NCI-H526 (cell line): ENCODE data around the gene KLF16.

Experiments used
- DNase-seq, 2 experiments: peaks; one replicate each; lab custom pipeline; 2025; lab: John Stamatoyannopoulos, UW

Gene KLF16

DNA sequence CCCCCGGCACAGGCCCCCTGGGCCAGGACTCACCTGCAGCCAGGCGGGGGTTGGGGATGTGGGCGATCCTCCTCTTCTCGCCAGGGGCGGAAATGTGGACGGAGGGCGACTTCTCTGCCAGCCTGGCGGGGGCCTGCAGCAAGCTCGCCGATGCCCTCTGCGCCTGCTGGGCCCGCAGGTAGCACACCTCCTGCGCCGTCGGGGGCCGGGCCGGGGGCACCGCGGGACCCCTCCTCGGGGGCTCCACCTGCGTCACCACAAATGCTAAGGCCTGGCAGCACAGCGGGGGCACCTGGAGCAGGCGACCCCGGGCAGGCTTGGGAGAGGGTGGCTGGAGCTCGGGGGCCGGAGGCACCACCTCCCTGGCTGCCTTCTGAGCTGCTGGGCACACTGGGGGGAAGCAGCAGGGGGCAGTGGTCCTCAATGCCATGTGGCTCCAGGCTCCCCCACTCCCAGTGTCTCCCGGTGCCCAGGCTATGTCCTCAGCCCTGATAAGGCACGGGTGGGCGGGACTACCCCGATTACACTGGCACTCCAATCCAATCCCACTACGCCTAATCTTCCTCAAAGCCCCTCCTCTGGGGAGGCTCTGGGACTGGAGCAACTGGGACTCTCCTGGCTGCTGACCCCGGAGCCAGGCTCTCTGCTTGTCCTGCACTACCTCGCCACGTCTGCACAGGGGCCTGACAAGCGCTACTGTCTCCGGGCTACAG, 39.7 kb downstream of the KLF16 start:
- no peak for DNase-seq

DNA sequence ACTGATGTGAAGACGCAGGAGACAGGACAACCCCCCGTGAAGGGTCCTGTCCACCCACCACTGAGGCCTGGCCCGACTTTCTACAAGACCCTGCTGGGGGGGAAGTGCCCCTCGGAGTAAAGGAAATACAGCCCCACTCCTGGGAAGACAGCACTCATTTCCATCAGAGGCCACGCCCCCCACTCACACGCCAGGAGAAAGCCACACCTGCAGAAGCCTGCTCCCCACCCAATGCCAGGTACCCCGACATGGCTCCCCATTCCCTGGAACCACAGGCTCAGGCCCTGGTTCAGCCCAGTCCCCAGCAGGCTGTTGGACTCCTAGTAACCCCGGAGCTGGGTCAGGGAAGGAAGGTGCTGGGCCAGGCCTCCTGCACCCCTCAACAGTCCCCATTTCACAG, 40.4 kb downstream of the KLF16 start:
- no peak for DNase-seq

DNA sequence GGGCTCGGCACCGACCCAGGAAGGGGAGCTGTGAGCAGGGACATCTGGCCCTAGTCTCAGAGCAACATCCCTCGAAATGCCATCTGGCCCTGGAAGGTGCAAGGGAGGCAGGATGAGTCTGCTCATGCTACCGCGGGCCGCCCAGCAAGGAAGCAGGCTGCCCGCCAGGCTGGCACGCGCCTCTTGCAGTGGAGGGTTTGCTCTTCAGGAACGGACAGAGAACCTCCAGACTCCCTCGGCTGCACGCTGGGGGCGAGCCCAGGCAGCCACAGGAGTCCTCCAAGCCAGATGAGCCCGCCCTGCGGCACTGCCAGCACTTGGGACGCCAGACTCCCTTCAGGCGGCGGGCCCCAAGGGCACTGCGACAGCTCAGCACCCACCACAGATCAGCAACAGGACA, 41.2 kb downstream of the KLF16 start:
- DNase-seq: no peak

DNA sequence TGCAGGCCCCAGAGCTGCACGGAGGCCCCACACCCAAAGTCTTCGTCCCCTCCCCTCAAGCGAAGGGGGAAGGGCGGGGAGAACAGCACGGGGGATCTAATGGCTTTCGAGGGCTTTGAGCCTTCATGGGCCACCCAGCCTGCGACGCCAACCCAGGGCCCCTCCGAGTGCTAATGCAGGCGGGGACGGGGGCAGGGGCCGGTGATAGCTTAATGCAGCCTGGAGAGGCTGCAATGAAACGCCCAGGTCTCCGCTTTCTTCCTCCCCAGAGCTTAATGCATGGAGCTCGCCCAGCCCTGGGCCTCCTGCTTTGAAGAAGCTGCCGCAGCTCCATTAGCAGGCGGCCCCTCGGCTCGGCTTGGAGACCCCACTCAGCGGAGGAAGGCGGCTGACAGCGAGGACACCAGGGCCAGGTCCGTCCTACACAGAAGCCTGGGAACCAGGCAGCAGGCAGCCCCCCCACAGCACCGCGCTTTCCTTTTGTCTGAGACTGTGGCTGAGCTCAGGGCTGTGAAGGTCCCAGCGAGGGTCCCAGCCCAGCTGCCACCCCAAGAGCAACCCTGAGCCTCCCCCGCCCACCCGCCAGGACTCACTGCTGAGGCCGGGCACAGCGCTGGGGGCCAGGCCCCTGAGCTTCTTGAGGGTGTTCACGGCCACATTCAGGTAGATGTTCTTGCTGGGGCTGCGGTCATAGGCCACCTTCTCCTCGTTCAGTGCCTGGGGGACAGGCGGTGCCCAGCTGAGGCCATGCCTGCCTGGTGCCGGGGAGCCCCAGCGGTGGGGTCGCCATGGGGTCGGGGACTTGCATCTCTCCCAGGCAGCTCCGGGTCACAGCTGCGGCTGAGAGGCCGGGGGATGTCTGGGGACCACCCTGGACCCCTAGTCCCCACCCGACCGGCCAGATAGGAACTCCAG, 43.8 kb downstream of the KLF16 start:
- no peak for DNase-seq

DNA sequence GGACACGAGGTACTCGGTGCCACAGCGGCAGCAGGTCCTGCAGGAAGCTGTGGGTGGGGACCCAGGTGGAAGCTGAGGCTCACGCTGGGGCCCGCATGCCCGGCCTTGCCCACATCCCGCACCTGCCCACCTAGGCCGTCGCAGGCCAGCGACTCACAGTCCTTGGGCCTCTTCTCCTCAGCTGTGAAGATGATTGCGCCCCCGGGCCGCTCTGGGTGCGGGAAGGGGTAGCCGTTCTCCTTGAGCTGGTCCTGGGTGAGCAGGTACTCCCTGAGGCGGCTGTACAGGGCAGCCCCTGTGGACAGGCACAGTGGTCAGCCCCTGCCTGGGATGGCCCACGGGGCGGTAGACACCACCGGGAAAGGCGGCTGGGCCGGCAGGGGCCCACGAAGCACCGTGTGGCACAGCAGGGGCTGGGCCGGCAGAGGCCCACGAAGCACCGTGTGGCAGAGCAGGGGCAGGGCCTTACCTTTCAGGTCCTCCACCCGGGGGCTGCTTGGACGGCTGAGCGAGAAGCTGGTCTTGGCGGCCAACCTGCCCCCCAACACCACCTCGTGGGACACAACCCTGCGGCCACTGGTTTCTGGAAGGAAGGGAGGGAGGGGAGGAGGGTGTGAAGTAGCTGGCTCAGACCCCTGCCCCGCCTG, 44.7 kb downstream of the KLF16 start:
- DNase-seq: no peak

DNA sequence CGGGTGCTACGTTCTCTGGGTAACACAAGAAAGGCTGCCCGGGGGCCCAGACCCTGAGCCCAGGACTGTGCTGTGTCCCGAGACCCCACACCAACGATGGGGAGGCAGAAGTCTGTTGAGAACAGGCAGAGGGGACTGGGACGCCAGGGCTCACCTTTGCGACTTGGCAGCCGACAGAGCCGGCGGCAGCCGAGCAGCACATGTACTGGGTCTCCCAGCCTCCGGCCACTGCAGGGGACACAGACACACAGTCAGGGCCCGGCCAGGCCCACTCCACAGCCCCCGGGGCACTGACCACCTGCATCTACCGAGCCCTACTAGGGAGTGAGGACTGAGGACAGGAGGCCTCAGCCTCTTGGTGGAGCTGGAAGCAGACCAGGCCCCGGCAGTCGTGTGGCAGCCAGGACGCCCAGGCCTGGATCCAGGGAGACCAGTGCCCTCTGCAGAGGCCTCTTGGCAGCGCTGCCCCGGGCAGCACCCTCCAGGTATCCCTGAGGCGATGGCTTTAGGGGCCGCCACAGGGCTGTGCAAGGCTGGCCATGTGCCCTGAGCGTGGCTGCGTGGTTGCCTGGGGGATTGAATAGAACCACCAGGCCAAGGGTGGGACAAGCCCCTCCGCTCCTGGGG, 45.7 kb downstream of the KLF16 start:
- no peak for DNase-seq

DNA sequence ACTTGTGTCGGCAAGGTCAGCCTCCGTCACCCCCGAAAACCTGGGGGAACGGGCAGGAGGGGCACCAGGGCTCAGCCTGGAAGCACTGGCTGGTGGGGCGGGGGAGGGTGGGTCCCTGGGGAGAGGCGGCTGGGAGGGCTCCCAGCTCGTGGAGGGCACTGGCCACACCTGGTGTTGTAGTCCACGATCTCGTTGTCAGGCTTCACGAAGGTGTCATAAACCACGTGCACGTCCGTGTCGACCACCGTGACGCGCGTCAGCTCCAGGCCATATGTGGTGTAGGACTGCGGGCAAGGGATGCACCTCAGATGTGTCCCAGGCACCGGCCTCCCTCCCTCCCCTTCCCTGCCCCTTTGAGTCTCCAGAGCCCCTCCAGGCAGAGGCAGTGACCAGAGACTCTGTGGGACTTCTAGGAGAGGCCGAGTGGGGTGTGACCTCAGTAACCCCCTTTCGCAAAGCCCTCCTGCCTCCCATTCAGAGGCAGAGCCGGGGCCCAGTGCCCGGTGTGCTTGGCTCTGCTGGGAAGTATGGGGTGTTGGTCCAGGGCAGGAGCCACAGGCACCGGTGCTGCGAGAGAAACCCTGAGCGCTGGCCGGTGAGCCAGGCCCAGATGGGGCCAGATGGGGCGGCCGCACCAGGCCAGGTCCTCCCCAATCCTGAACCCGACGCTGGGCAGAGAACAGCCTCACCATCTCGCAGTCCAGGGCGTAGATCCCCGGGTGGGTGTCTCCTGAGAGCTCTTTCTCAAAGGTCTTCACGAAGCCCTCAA, 46.7 kb downstream of the KLF16 start:
- DNase-seq: no peak

DNA sequence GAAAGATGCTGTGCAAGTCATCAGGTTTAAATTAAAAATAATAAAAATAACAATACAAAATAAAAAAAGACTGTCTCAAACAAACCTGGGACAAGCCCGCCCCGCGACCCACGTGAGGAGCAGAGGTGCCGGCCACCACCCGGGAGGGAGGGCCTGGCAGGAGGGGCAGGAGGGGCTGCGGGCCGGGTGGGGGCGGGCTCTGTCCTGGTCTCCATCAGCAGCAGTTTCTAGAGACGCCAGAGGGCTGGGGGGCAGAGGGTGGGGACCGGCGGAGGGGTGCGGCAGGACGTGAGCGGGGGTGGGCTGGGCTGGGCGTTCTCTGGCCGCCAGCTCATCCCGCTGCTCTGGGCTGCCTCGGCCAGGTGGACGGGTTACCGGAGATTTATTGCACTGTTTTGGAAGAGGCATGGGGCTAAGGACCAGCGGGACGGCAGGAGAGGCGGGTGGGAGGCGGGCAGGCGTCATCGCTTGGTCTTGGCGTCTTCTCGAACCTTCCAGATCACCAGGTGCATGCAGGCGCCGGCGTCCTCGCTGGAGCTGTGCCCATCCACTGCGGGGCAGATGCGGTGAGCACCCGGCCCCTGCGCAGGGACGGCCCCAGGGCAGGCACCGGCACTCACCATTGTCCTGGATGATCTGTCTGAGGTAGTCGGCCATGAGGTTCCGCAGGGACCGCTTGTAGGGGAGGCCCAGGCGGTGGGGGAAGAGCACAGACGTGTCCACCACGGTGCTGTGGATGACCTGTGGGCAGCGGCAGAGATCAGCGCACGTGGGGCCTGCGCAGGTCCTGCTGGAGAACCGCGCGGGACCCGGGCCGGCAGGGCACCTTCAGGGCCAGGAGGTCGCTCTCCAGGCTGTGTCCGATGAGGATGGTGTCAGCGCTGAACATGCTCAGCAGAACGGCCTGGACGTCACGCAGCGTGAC, 47.5 kb downstream of the KLF16 start:
- DNase-seq: no peak

DNA sequence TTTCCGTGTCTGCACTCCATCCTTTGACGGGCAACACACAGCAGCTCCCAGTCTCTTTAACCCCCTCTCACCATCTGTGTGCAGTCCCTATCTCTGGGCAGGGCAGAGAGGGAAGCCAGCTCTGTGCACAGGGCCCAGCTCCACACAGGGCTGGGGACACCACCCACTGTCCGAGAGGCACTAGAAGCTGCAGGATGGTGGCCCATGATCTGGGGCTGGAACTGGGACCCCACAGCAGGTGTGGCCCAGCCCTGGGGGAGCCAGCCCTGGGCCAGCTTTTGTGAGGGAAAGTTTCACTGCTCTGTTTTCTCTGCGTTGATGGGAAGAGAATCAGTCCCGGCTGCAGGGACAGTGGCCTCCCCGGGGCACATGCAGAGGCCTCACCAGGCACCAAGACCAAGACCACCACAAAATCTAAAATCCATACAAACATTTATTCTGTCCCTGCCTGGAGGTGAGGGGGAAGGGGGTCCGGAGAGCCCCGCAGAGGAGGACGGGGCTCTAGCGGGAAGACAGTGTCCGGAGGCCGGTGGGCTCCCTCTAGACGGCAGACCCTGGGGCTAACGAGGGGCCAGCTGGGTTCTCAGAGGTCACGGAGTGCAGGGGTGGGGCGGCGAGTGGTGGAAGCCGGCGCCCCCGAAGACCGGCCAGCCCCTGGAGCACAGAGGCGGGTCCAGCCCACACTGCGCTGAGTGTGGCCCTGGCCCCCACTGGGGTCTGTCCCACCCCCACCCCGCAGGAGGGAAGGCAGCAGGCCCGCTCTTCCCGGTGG, 48.4 kb downstream of the KLF16 start:
- no peak for DNase-seq

DNA sequence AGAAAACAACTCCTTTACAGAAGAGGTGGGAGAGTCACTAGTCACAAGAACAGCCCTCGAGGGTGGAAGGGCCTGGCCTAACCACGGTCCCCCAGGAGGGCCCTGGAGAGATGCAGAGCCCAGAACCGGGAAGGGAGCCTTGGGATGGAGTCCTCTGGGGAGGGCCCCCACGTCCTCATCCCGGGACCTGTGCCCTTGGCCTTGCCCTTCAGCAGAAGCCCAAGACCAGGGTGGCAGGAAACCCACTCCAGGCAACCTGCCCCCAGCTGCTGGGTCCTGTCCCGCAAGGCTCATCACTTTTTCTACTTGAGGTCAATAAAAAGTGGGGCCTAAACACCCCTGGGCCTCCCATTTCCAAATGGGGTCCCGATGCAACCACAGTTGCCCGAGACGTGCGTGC, 49.0 kb downstream of the KLF16 start:
- no peak for DNase-seq

DNA sequence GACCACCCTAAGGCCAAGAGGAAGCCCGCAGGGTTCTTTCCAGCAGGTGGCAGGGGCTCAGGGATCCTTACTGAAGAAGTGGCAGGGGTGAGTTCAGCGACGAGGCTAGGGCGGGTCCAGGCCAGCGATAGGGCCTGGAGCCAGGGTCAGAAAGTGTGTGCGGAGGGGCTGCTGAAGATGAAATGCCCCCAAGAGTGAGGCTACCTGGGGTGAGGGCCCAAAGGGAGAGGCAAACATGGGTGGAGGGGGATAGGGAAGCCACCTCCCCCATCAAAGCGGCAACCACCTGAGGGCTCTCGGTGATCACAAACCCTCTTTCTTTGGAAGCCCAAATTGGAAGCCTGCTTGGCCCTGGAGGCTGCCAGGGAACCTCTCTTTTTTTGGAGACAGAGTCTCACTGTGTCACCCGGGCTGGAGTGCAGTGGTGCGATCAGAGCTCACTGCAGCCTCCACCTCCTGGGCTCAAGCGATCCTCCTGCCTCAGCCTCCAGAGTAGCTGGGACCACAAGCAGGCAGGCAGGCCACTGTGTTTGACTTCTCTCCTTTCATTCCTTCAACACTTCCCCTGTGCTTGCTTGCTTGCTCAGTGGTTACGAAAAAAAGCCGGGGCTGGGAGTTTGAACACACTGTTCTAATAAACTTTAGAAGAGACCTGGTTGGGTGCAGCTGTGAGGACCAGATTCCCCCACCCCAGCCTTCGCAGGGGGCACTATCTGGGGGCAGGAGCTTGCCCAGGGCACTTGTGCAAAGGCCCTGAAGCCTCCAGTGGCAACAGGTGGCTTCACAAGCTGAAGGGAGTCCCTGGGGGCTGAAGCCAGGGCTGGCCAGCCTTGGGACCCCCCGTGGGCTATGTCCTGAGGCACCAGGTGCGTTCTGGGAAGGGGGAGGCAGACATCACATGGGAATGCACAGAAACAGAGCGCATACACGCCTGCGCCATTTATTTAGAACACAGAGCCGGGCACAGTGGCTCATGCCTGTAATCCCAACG, 49.9 kb downstream of the KLF16 start:
- no peak for DNase-seq

DNA sequence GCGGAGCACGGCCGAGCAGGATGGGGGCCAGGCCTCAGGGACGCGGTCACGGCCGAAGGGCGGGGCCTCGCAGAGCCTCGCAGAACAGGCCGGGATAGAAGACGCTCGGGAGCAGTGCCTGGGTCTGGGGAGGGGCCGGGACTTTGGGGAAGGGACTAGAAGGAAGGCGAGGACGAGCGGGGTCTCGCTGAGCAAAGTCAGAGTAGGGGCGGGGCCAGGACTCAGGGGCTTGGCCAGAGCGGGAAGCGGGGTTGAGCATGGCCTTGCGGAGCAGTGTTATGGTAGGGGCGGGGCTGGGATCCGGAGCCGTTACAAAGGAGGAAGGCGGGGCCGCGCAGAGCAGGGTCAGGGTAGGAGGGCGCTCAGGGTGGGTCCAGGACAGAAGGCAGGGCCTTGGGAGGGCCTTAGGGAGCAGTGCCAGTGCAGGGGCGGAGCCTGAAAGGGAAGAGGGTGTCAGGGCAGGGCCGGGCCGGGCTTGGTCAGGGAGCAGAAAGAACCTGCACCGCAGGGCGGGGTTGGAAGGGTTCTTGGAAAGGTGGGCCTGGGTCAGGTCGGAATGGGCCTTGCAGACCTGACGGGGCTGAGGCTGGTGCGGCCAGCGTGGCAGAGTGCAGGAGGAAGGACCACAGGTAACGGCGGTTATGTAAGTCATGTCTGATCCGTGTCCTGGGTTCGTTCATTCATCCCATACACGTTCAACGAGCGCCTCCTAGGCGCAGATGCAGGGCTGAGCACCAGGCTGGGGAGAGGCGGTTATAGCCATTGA, 50.8 kb downstream of the KLF16 start:
- peak; percentile 79 to 92 for DNase-seq

DNA sequence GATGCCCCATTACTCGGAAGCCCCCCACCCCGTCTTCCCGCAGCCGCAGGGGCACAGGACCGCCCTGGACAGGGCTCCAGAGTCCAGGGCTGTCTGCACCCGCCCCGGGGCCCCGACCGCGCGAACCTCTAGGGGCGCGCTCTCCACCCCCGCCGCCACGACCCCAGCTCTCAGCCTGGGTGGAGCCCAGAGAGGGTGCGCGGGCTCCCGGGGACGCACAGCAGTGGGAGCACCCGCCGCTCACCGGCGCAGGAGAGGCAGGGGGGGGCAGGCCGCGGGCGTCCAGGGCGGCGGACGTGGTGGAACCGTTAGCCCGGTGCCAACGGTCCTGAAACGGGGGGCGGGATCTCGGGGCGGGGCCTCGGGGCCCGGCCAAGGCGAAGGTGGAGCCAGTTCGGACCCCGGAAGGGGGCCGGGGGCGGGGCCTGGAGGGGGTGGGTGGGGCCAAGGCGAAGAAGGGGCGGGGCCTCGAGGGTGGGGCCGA, 51.4 kb downstream of the KLF16 start, which contains the start of gene ATP8B3:
TSS of gene ATP8B3 (minus strand) at position 335 of the 484 bp plus-strand sequence. CDS start 540 bp downstream, outside the sequence.
- DNase-seq: no peak

DNA sequence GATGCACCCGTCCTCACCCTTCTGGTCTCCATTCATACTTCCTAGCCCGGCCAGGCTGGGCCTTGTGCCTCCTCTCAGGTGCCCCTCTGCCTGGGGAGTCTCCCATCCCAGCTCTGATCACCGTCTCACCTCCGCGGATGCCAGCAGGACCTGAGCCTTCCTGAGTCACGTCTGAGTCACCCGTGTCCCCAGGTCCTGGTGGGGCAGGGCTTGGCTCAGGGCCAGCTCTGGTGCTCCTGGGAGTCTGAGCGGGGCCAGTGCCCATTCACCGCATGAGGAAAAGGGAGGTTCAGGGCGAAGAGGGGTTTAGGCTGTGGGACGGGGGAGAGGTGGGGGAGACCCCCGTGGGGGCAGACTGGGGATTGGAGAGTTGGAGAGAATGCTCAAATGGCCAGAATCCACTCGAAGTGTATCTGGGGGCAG, 51.9 kb downstream of the KLF16 start:
- peak in 1 of 2 experiments; percentile 17 for DNase-seq

DNA sequence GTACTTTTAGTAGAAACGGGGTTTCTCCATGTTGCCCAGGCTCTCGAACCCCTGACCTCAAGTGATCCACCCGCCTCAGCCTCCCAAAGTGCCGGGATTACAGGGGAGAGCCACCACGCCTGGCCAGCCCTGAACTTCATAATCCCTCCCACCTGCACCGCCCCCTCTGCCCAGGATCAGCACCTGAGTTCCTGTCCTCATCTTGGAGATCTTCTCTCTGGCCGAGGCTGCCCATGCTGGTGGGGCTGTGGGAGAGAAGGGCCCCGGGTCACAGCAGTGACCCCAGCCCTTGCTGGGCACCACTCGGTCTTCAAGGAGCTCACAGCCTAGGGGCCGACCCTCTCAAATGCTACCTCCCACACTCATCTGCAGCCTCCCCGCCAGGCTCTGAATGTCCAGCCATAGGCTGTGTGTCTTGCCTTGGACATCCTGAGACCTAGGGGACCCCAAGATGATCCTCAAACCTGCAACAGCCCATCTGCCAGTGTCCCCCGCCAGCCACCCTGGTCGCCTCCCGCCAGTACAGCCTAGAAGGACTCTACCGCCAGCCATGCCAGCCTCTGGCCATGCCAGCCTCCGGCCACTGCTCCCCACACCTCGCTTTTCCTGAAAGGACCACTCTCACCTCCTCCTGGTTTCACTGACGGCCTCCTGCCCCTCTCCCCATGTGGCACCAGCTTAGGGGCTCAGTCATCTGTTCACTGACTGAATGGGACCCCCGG, 52.8 kb downstream of the KLF16 start:
- no peak for DNase-seq

DNA sequence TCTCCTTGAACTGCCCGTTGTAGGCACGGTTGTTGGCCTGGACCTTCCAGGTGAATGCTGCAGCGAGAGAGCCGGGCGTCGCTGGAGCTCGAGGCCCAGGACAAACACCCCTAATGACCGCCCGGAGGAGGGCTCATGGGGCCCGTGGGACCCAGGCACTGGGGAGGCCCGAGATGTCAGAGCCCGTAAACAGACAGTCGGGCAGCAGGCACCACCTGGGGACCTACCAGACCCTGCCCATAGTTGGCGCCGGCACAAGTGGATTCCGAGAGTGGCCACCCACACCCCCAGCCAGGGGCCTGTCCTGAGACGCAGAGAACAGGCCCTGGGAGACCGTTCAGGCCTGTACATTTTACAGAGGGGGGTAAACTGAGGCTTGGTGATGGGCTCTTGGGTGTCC, 53.7 kb downstream of the KLF16 start:
- DNase-seq: no peak

DNA sequence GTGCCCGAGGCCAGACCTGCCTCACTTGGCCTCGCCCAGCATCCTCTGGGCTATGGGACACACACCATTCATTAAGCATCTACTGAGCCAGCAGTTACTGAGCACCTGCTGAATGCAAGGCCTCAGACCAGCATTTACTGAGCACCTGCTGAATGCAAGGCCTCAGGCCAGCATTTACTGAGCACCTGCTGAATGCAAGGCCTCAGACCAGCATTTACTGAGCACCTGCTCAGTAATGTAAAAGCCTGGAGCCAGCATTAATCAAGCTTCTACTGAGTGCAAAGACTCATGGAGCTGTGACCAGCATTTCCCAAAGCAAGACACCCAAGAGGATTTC, 55.0 kb downstream of the KLF16 start:
- DNase-seq: no peak
